ENCODE results near the gene CEBPZOS.

Gene CEBPZOS

GRCh38 chr2:37243435-37243834 is 47.1 kb downstream of the CEBPZOS start:
- TF ChIP-seq, protein P1, sequence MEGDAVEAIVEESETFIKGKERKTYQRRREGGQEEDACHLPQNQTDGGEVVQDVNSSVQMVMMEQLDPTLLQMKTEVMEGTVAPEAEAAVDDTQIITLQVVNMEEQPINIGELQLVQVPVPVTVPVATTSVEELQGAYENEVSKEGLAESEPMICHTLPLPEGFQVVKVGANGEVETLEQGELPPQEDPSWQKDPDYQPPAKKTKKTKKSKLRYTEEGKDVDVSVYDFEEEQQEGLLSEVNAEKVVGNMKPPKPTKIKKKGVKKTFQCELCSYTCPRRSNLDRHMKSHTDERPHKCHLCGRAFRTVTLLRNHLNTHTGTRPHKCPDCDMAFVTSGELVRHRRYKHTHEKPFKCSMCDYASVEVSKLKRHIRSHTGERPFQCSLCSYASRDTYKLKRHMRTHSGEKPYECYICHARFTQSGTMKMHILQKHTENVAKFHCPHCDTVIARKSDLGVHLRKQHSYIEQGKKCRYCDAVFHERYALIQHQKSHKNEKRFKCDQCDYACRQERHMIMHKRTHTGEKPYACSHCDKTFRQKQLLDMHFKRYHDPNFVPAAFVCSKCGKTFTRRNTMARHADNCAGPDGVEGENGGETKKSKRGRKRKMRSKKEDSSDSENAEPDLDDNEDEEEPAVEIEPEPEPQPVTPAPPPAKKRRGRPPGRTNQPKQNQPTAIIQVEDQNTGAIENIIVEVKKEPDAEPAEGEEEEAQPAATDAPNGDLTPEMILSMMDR (conservative IDR thresholded peaks at IDR 0.05; ENCODE audit: low read depth, low read length): no peak
- no peak for DNase-seq (ENCODE audit: low read depth)
- H3K4me3 ChIP-seq (ENCODE audit: low read depth, low read length): no peak overlapping the region

- no peak overlapping the region for H3K4me3 ChIP-seq (ENCODE audit: low read depth, low read length)
- TF ChIP-seq, protein P1 (conservative IDR thresholded peaks at IDR 0.05; ENCODE audit: low read depth, low read length): no peak
- DNase-seq (ENCODE audit: low read depth): peak; percentile 63
Measured at GRCh38 chr2:37244017-37244416, 47.7 kb downstream of the CEBPZOS start.

DNA sequence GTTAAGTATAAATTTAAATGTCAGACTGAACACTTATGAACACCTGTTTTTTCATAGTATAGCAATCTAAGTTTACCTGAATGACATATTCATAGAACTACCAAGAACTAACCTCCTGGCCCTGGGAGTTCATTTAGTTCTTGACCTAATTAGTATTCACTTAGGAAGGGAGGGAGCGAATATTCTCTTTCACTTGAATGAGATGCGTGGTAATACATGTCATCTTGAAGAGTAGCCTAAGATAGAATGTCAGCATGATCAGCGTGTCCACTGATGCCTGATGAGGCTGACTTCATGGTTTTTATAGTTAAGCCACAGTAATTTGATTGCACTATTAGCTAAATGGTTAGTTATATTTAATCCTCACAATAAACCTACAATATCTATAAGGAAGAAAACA is 48.5 kb downstream of the CEBPZOS start:
- no peak for DNase-seq (ENCODE audit: low read depth)
- TF ChIP-seq, protein P1 (conservative IDR thresholded peaks at IDR 0.05; ENCODE audit: low read depth, low read length): no peak
- no peak overlapping the region for H3K4me3 ChIP-seq (ENCODE audit: low read depth, low read length)

GRCh38 chr2:37246205-37246604 is 49.9 kb downstream of the CEBPZOS start:
- H3K4me3 ChIP-seq (ENCODE audit: low read depth, low read length): no peak overlapping the region
- DNase-seq (ENCODE audit: low read depth): no peak
- TF ChIP-seq, protein P1 (conservative IDR thresholded peaks at IDR 0.05; ENCODE audit: low read depth, low read length): no peak

- DNase-seq (ENCODE audit: low read depth): no peak
- TF ChIP-seq, protein P1 (conservative IDR thresholded peaks at IDR 0.05; ENCODE audit: low read depth, low read length): no peak
- H3K4me3 ChIP-seq (ENCODE audit: low read depth, low read length): no peak overlapping the region
Measured at GRCh38 chr2:37250869-37251740, 54.8 kb downstream of the CEBPZOS start.

Measured in choroid plexus epithelial cell (primary cell).